Ascending aorta (tissue), 2 donors: ENCODE measurements around the gene ADSS1. TPM values are rescaled to one million over a fixed set of nuclear protein-coding genes. Genes with fewer than 3 reads are reported as not detected.

Experiments used
- DNase-seq, 2 donors: peaks; one replicate each; pipeline ENCODE4 v3.0.0-alpha.2; 2019; ENCODE audit warnings: low spot score in 2 of 2
- H3K27ac ChIP-seq, 2 donors: fragments of 200-600 bp; sonication (generic); one replicate each; pipeline ENCODE4 v1.5.1; 2016 to 2017; ENCODE audit warnings: mild to moderate bottlenecking in 1 of 2
- H3K27me3 ChIP-seq: fragments of 200-600 bp; sonication (generic); one replicate; pipeline ENCODE4 v1.5.1; 2017
- H3K36me3 ChIP-seq, 2 donors: fragments of 200-600 bp; sonication (generic); one replicate each; pipeline ENCODE4 v1.5.1; 2016
- H3K4me1 ChIP-seq, 2 donors: fragments of 200-600 bp; sonication (generic); one replicate each; pipeline ENCODE4 v1.5.1; 2016 to 2017; ENCODE audit warnings: mild to moderate bottlenecking in 1 of 2
- H3K4me3 ChIP-seq, 2 donors: fragments of 200-600 bp; sonication (generic); one replicate each; pipeline ENCODE4 v1.5.1; 2016 to 2017; ENCODE audit warnings: mild to moderate bottlenecking in 1 of 2
- H3K9me3 ChIP-seq, 2 donors: fragments of 200-600 bp; sonication (generic); one replicate each; pipeline ENCODE4 v1.5.1; 2016
- intact Hi-C: fragments of 100-400 bp; cut with DNase I; formaldehyde crosslinking; loops from one replicate; pipeline ENCODE4 v1.15.1; 2023
- total RNA-seq: library from RNA; depleted of rRNA; stranded (reverse); fragments of >200 nt; gene quantifications from one replicate; pipeline ENCODE4 v1.1.0, GENCODE V29; 2016
- TF ChIP-seq, protein P1 (sequence below), 3 experiments: fragments of 200-600 bp in 2 of 3; fragments of 450-650 bp in 1 of 3; sonication (generic) in 2 of 3; IDR thresholded peaks; one replicate each; pipeline ENCODE4 v1.5.1; 2016 to 2019; ENCODE audit warnings: antibody characterized with exemption in 3 of 3, mild to moderate bottlenecking in 1 of 3, moderate library complexity in 1 of 3

ADSS1 gene
- total RNA-seq, 1 donor from 2014 or later: 30.2 TPM

- H3K27ac ChIP-seq: peak within 1 kb of the TSS; percentile 96 to 99
- intact Hi-C loops: no loop called here
- H3K4me3 ChIP-seq: peak within 1 kb of the TSS; percentile 88 to 97
- no peaks in the 10 kb centered on the region for H3K9me3 ChIP-seq
- H3K4me1 ChIP-seq: peaks cover 29 to 40% of the 10 kb centered on the region in 2 donors
- H3K27me3 ChIP-seq: no peaks in the 10 kb centered on the region
- DNase-seq: no peak
- peaks cover 3 to 7% of the 10 kb centered on the region in 2 donors for H3K36me3 ChIP-seq
- TF ChIP-seq, protein P1, sequence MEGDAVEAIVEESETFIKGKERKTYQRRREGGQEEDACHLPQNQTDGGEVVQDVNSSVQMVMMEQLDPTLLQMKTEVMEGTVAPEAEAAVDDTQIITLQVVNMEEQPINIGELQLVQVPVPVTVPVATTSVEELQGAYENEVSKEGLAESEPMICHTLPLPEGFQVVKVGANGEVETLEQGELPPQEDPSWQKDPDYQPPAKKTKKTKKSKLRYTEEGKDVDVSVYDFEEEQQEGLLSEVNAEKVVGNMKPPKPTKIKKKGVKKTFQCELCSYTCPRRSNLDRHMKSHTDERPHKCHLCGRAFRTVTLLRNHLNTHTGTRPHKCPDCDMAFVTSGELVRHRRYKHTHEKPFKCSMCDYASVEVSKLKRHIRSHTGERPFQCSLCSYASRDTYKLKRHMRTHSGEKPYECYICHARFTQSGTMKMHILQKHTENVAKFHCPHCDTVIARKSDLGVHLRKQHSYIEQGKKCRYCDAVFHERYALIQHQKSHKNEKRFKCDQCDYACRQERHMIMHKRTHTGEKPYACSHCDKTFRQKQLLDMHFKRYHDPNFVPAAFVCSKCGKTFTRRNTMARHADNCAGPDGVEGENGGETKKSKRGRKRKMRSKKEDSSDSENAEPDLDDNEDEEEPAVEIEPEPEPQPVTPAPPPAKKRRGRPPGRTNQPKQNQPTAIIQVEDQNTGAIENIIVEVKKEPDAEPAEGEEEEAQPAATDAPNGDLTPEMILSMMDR (IDR thresholded peaks at IDR 0.05): no peak
Observed at GRCh38 chr14:104794993-104795780, 71.2 kb downstream of the ADSS1 start, which contains the start of gene AKT1. TSS of gene AKT1 (minus strand) at chr14:104795748. CDS start at chr14:104792643, 3,105 bp downstream.

DNA sequence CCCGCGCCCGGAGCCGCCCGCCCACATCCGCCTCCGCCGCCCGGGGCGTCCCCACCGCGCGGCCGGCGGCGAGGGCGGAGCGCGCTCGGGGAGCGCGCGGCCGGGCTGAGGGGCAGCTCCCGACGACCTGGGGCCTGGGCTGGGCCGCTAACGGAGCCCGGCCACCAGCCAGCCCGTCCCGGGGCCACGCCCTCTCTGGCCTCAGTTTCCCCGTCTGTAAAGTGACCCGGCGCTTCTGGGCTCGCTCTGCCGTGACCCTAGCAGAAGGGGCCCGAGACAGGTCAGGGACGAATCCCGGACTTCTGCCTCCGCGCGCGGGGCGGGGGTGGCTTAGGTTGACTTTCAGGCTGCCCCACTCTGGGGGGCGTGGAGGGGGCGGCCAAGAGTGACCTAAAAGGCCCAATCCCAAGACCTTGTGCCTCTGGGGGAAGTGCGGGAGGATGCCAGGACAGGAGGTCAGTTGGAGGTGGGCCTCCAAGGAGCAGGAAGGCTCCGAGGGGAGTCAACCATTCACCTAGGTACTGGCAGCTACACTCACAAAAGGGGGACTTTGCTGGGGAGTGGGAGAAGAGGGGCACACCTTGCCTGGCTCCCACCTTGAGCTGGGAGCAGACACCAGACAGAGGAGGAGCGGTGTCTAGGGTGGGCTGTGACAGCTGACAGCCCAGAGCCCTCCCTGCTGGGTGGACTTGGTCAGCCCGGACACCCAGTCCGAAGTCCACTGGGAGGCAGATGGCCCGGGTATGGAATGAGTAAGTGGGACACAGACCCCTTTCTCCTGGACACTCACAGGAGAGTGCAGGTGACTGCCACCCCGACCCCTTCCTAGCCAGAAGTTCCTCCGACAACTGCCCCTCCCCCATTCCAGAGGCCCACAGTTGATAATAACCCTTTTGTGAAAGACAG is 72.0 kb downstream of the ADSS1 start:
- TF ChIP-seq, protein P1 (IDR thresholded peaks at IDR 0.05): no peak
- Histone ChIP-seq H3K27ac (peak overlapping the region; percentile 96 to 99), H3K9me3 (no peaks in the 10 kb centered on the region), H3K4me1 (peaks cover 29 to 40% of the 10 kb centered on the region in 2 donors), H3K27me3 (no peaks in the 10 kb centered on the region), H3K4me3 (peak overlapping the region; percentile 52 to 78), H3K36me3 (peaks cover 2 to 5% of the 10 kb centered on the region in 2 donors)
- intact Hi-C loops: no loop called here
- no peak for DNase-seq

DNA sequence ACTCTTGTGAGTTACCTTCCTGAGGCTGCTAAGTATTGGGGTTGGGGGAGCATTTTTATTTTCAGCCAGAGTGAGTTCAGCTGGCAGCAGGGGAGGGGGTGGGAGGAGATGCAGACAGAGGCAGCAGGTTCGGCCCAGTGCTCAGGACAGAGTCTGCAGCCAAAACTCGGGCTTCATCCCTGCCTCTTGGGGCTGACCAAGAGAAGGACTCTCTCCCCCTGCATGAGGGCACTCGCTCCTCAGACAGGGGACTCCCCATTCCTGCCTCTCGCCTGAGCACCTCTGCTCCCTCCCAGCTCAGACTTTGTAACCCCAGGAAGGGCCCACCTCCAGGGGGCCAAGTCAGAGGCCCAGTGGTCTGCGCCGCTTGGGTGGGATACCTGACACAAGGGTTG is 72.7 kb downstream of the ADSS1 start:
- no peaks in the 10 kb centered on the region for H3K9me3 ChIP-seq
- peaks cover 35 to 44% of the 10 kb centered on the region in 2 donors for H3K4me1 ChIP-seq
- intact Hi-C loops: no loop called here
- no peaks in the 10 kb centered on the region for H3K36me3 ChIP-seq
- peak overlapping the region; percentile 96 to 99 for H3K27ac ChIP-seq
- TF ChIP-seq, protein P1 (IDR thresholded peaks at IDR 0.05): no peak
- DNase-seq: no peak
- H3K27me3 ChIP-seq: no peaks in the 10 kb centered on the region
- H3K4me3 ChIP-seq: no peak overlapping the region

Other genes starting within 250 kb of the ADSS1 start
- gene C14orf180, start 144.5 kb upstream of the ADSS1 start, total RNA-seq: 0.21 TPM
- gene TMEM179, start 119.5 kb upstream of the ADSS1 start, total RNA-seq: not detected
- 249 TPM for gene INF2, start 34.6 kb upstream of the ADSS1 start, total RNA-seq
- gene SIVA1, start 28.9 kb downstream of the ADSS1 start, total RNA-seq: 410 TPM
- 112 TPM for gene AKT1, start 71.5 kb downstream of the ADSS1 start, total RNA-seq
- gene ZBTB42, start 76.9 kb downstream of the ADSS1 start, total RNA-seq: 23.5 TPM
- gene CEP170B, start 141.0 kb downstream of the ADSS1 start, total RNA-seq: 39.1 TPM
- not detected for gene PLD4, start 200.7 kb downstream of the ADSS1 start, total RNA-seq